Pancreas (tissue), 10 donors: ENCODE results near the gene CCM2. TPM values are rescaled to one million over a fixed set of nuclear protein-coding genes. Genes with fewer than 3 reads are reported as not detected.
A peak's percentile ranks its signal among the peaks of the same experiment; 100 is the strongest.

Experiments used
- ATAC-seq, 4 donors: fragments of 200-7000 bp; cut with Tn5 transposase; one replicate each; pipeline versions ENCODE4 v1.8.0 to v1.9.1; 2020; ENCODE audit warnings: mild to moderate bottlenecking in 4 of 4, moderate library complexity in 4 of 4
- DNase-seq, 6 donors: peaks; one replicate each; pipeline ENCODE4 v3.0.0-alpha.2; 2020
- FAIRE-seq: peaks from 2 replicates; lab custom pipeline; 2012; peaks lifted over from hg19 to GRCh38; lab: Jason Lieb, UNC
- H3K27ac ChIP-seq, 4 donors: fragments of 200-600 bp; sonication (generic); 1 replicate in 3 of 4; 2 replicates in 1 of 4; pipeline versions ENCODE4 v1.5.0 to v1.8.0; 2020
- H3K27me3 ChIP-seq, 4 donors: fragments of 200-600 bp; one replicate each; pipeline ENCODE4 v1.8.0; 2021
- H3K36me3 ChIP-seq, 3 donors: fragments of 200-600 bp; sonication (generic) in 1 of 3; one replicate each; pipeline versions ENCODE4 v1.5.0 to v1.8.0; 2020 to 2021
- H3K4me1 ChIP-seq, 3 donors: fragments of 200-600 bp; one replicate each; pipeline ENCODE4 v1.8.0; 2021
- H3K4me3 ChIP-seq, 4 donors: fragments of 200-600 bp; sonication (generic) in 2 of 4; one replicate each; pipeline versions ENCODE4 v1.5.0 to v1.8.0; 2020 to 2021
- H3K9me3 ChIP-seq, 4 donors: fragments of 200-600 bp; one replicate each; pipeline ENCODE4 v1.8.0; 2021
- WGBS, 2 donors: extraction: QIAGEN DNeasy Blood & Tissue Kit; methylation state at CpG; one replicate each; pipeline ENCODE4 v1.1.7; 2013; 5-methylcytosine and 5-hydroxymethylcytosine counted together
- intact Hi-C, 3 donors: fragments of 100-400 bp; cut with DNase I; formaldehyde crosslinking; loops; one replicate each; pipeline versions ENCODE4 v1.11.1 to v1.14.2; 2022
- polyA plus RNA-seq, 2 donors: library from polyadenylated mRNA; stranded (reverse); fragments of 200-250 nt; gene quantifications; one replicate each; pipeline ENCODE4 v1.2.3, GENCODE V29; 2013
- total RNA-seq, 6 donors: library from RNA; stranded (reverse); fragmentation: NEBNext Ultra II Directional in 4 of 6; extraction: Animal tissue kit (Norgen Biotek cat#: 25700) in 4 of 6; gene quantifications; one replicate each; pipeline versions ENCODE4 v1.2.1 to v1.2.4, GENCODE V29; 2021 to 2023
- TF ChIP-seq, protein P1 (sequence below), 4 donors: fragments of 200-600 bp; sonication (generic) in 3 of 4; IDR thresholded peaks; one replicate each; pipeline versions ENCODE4 v1.5.0 to v1.8.0; 2021; ENCODE audit warnings: antibody characterized with exemption in 4 of 4
- donor health status: healthy with polysubstance abuse.
- donor health status: DM: no; HTN: no; CAD: no; lungs with moderate emphysema.
- donor health status: DM: no; HTN: no; CAD: no.
- donor health status: control.
- donor health status: control.
- donor health status: Bipolar disorder and iron deficiency.
- donor health status: DM: yes; HTN: yes; CAD: no.
- donor health status: DM: no; HTN: no; CAD: no.
- donor health status: DM: no; HTN: no; CAD: no.
- donor health status: DM: yes; HTN: yes; CAD: no.

CCM2 gene
- total and polyA plus RNA-seq, 8 donors, result 13.4 to 33.7 (median 16.5) TPM

- no peak overlapping the region for H3K4me3 ChIP-seq
- TF ChIP-seq, protein P1, sequence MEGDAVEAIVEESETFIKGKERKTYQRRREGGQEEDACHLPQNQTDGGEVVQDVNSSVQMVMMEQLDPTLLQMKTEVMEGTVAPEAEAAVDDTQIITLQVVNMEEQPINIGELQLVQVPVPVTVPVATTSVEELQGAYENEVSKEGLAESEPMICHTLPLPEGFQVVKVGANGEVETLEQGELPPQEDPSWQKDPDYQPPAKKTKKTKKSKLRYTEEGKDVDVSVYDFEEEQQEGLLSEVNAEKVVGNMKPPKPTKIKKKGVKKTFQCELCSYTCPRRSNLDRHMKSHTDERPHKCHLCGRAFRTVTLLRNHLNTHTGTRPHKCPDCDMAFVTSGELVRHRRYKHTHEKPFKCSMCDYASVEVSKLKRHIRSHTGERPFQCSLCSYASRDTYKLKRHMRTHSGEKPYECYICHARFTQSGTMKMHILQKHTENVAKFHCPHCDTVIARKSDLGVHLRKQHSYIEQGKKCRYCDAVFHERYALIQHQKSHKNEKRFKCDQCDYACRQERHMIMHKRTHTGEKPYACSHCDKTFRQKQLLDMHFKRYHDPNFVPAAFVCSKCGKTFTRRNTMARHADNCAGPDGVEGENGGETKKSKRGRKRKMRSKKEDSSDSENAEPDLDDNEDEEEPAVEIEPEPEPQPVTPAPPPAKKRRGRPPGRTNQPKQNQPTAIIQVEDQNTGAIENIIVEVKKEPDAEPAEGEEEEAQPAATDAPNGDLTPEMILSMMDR (IDR thresholded peaks at IDR 0.05), result no peak
- intact Hi-C loops, result no loop called here
- H3K9me3 ChIP-seq, result no peaks in the 10 kb centered on the region
- FAIRE-seq, result no peak
- peaks cover 0 to 5% (median 0%) of the 10 kb centered on the region in 4 donors for H3K27me3 ChIP-seq
- no peak overlapping the region for H3K27ac ChIP-seq
- 57 to 67% methylated on average over 8 of the region's 8 CpGs for WGBS, 2 donors
- no peaks in the 10 kb centered on the region for H3K36me3 ChIP-seq
- no peak for ATAC-seq
- DNase-seq, result no peak
- peaks cover 0 to 6% (median 0%) of the 10 kb centered on the region in 3 donors for H3K4me1 ChIP-seq
These were observed 41.2 kb upstream of the CCM2 start for GRCh38 chr7:44958645-44959344.

DNA sequence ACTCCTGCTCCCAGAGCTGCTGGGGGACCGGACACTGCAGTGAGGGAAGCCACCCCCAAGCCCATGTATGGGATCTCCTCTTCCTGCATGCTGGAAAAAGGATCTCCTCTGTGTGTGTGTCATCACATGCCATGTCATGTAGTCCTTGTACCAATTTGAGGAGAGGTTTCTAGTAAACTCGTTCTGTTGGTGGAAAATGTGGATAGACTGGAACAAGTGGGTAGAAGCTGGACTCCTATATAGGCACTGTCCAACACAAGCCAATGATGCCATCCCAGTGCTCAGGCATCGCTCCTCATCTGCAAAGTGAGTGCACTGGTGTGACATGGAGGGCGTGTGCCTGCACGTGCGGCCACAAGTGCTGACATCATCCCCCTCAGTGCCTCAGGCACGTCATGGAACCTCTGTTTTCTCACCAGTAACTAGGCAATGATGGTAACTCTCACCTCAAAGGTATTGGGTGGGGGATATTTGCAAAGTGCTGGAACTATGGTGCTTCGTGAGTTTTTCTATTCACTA, 40.5 kb upstream of the CCM2 start:
- intact Hi-C loops, result no loop called here
- Histone ChIP-seq H3K9me3 (no peaks in the 10 kb centered on the region), H3K36me3 (no peaks in the 10 kb centered on the region), H3K27ac (no peak overlapping the region), H3K27me3 (peaks cover 0 to 5% (median 0%) of the 10 kb centered on the region in 4 donors), H3K4me1 (peaks cover 0 to 6% (median 0%) of the 10 kb centered on the region in 3 donors), H3K4me3 (no peak overlapping the region)
- DNase-seq (no peak), FAIRE-seq (no peak), ATAC-seq (no peak)
- TF ChIP-seq, protein P1 (IDR thresholded peaks at IDR 0.05), result no peak
- WGBS, 2 donors, result 63 to 65% methylated on average over 8 of the region's 8 CpGs

DNA sequence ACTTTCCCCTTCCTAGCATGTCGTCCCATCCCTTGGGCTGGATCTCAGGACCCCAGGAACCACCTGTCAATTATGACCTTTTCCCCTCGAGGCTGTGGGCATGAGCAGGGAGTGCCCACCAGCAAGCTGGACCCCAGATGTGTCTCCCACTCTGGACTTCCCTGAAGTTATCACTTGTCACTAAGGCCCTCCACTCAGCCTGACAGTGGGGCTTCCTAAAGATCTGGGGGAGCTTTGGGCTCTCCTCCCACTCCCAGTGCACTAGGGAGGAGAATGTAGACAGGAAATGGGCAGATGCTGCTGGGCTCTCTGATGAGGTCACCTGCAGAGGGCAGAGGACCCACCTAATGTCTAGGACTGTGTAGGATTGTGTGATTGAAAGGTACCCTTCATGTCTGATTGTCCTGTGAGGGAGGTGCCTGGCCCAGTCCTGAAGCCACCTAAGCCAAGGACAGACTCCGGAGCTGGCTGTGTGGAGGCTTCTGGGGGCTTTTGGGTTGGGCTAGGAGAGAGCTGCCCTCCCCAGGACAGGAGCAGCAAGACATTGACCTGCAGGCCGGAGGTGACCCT, 39.9 kb upstream of the CCM2 start:
- TF ChIP-seq, protein P1 (IDR thresholded peaks at IDR 0.05), result no peak
- no peak for DNase-seq
- FAIRE-seq, result no peak
- Histone ChIP-seq H3K27me3 (peaks cover 0 to 5% (median 0%) of the 10 kb centered on the region in 4 donors), H3K4me3 (no peak overlapping the region), H3K9me3 (no peaks in the 10 kb centered on the region), H3K36me3 (no peaks in the 10 kb centered on the region), H3K27ac (no peak overlapping the region), H3K4me1 (peaks cover 0 to 6% (median 0%) of the 10 kb centered on the region in 3 donors)
- 59 to 70% methylated on average over 4 of the region's 4 CpGs for WGBS, 2 donors
- intact Hi-C loops, result no loop called here
- ATAC-seq, result no peak

DNA sequence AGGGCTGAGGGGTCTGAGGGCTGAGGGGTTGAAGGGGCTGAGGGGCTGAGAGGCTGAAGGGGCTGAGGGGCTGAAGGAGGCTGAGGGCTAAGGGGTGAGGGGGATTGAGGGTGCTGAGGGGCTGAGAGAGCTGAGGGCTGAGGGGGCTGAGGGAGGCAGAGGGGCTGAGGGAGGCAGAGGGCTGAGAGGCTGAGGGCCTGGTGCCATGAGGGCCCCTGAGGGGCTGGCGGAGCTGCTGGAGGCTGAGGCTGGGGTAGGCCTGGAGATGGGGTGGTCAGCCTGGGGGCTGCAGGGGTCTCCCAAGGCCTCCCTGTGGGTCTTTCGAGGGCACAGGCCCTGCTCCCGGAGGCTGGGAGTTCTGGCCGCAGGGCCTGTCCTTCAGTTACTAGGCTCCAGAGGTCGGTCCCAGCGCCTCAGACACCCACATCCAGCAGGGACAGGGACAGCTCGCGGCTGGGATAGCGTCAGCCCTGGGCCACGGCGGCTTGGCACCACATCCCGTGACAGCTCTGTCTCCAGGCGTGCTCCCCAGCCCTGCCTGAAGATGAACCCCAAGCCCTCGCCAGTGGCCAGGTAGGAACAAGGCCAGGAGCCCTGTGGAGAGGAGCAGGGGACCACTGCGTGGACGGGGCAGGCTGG, 38.0 kb upstream of the CCM2 start:
- H3K4me1 ChIP-seq, result peaks cover 0 to 6% (median 0%) of the 10 kb centered on the region in 3 donors
- no peak for DNase-seq
- H3K36me3 ChIP-seq, result no peaks in the 10 kb centered on the region
- TF ChIP-seq, protein P1 (IDR thresholded peaks at IDR 0.05), result no peak
- peaks cover 0 to 5% (median 0%) of the 10 kb centered on the region in 4 donors for H3K27me3 ChIP-seq
- ATAC-seq, result peak in 1 of 4 donors; percentile 8
- H3K27ac ChIP-seq, result no peak overlapping the region
- no peak for FAIRE-seq
- no peaks in the 10 kb centered on the region for H3K9me3 ChIP-seq
- intact Hi-C loops, result no loop called here
- WGBS, 2 donors, result 83 to 85% methylated on average over 16 of the region's 16 CpGs
- H3K4me3 ChIP-seq, result peak overlapping the region in 2 of 4 donors; percentile 39 to 47
